Measurements from ENCODE around the gene NOL7. TPM values are rescaled to one million over a fixed set of nuclear protein-coding genes. Genes with fewer than 3 reads are reported as not detected.

Gene NOL7
- 10 to 100 TPM; 49.4 to 64.7 (median 55.7) TPM for total RNA-seq

GRCh38 chr6:13614926-13615791 is at the start of gene NOL7:
TSS of gene NOL7 (plus strand) at chr6:13615335. CDS start at chr6:13615359, 24 bp downstream.
- intact Hi-C loops (cut with DNase I; ENCODE audit: low total_unique reads): loop anchor here (10.0 kb wide), 1 partner anchor 150 kb away; no protein-coding TSS in a partner anchor
- peaks cover 0 to 4% of the 10 kb centered on the region in 2 donors for H3K4me1 ChIP-seq
- H3K36me3 ChIP-seq: no peaks in the 10 kb centered on the region
- TF ChIP-seq, protein P1, sequence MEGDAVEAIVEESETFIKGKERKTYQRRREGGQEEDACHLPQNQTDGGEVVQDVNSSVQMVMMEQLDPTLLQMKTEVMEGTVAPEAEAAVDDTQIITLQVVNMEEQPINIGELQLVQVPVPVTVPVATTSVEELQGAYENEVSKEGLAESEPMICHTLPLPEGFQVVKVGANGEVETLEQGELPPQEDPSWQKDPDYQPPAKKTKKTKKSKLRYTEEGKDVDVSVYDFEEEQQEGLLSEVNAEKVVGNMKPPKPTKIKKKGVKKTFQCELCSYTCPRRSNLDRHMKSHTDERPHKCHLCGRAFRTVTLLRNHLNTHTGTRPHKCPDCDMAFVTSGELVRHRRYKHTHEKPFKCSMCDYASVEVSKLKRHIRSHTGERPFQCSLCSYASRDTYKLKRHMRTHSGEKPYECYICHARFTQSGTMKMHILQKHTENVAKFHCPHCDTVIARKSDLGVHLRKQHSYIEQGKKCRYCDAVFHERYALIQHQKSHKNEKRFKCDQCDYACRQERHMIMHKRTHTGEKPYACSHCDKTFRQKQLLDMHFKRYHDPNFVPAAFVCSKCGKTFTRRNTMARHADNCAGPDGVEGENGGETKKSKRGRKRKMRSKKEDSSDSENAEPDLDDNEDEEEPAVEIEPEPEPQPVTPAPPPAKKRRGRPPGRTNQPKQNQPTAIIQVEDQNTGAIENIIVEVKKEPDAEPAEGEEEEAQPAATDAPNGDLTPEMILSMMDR (IDR thresholded peaks at IDR 0.05): peak; percentile 86 to 98 (median 96)
- peak; percentile 67 to 85 for TF ChIP-seq POLR2A (IDR thresholded peaks at IDR 0.05)
- H3K4me3 ChIP-seq: peak within 1 kb of the TSS; percentile 60 to 85
- H3K27me3 ChIP-seq: no peaks in the 10 kb centered on the region
- peak within 1 kb of the TSS; percentile 81 to 90 for H3K27ac ChIP-seq
- peak; percentile 97 to 98 for DNase-seq
- no peaks in the 10 kb centered on the region for H3K9me3 ChIP-seq

DNA sequence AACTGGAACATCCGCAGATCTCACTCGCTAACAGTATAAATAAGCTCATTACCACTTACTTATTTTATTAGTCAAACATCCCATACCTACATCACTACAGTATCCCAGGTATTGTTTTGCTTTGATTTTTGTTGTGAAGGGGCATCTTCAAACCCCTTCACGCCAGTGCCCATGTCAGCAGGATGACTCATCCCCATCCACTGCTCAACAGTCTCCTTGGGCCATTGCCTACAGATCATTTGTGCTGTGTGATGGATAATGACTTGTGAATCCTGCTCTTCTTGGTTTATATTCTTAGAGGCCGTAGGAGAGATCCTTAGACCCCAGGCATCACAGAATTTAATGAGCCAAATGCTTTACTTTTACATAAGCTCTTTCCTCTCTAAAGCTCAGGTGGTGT is 49.2 kb upstream of the NOL7 start:
- DNase-seq: no peak
- Histone ChIP-seq H3K9me3 (no peaks in the 10 kb centered on the region), H3K4me1 (no peaks in the 10 kb centered on the region), H3K36me3 (no peaks in the 10 kb centered on the region), H3K4me3 (no peak overlapping the region), H3K27me3 (no peaks in the 10 kb centered on the region), H3K27ac (no peak overlapping the region)
- no peak for TF ChIP-seq POLR2A (IDR thresholded peaks at IDR 0.05)
- TF ChIP-seq, protein P1 (IDR thresholded peaks at IDR 0.05): no peak
- intact Hi-C loops (cut with DNase I; ENCODE audit: low total_unique reads): no loop called here

- TF ChIP-seq, protein P1 (IDR thresholded peaks at IDR 0.05): no peak
- no peak for TF ChIP-seq POLR2A (IDR thresholded peaks at IDR 0.05)
- Histone ChIP-seq H3K36me3 (no peaks in the 10 kb centered on the region), H3K4me3 (no peak overlapping the region), H3K4me1 (no peaks in the 10 kb centered on the region), H3K27me3 (no peaks in the 10 kb centered on the region), H3K9me3 (no peaks in the 10 kb centered on the region), H3K27ac (no peak overlapping the region)
- intact Hi-C loops (cut with DNase I; ENCODE audit: low total_unique reads): no loop called here
- no peak for DNase-seq
These were observed 48.6 kb upstream of the NOL7 start for GRCh38 chr6:13566500-13566899.

GRCh38 chr6:13568970-13569369 is 46.2 kb upstream of the NOL7 start:
- intact Hi-C loops (cut with DNase I; ENCODE audit: low total_unique reads): no loop called here
- H3K27ac ChIP-seq: no peak overlapping the region
- H3K4me1 ChIP-seq: no peaks in the 10 kb centered on the region
- no peaks in the 10 kb centered on the region for H3K36me3 ChIP-seq
- no peaks in the 10 kb centered on the region for H3K27me3 ChIP-seq
- H3K9me3 ChIP-seq: no peaks in the 10 kb centered on the region
- TF ChIP-seq, protein P1 (IDR thresholded peaks at IDR 0.05): no peak
- TF ChIP-seq POLR2A (IDR thresholded peaks at IDR 0.05): no peak
- H3K4me3 ChIP-seq: no peak overlapping the region
- no peak for DNase-seq

DNA sequence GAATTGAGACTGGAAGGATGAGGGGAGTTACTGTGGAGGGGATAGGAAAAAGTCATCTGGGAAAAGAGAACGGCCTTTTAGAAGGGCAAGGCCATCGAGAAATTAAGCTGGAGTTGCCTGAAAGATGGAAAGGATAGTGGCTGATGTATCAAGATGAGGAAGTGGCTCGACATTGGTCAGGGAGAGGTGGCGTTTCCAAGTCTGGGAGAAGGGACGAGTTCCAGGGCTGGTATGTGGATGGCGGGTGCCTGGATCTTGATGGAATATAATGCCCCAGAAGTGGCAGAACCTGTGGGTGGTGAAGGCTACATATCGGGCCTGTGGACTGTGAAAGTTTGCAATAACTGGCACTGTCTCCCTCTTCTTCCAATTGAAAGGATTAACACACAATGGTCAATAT is 42.9 kb upstream of the NOL7 start:
- no peak for TF ChIP-seq POLR2A (IDR thresholded peaks at IDR 0.05)
- TF ChIP-seq, protein P1 (IDR thresholded peaks at IDR 0.05): no peak
- intact Hi-C loops (cut with DNase I; ENCODE audit: low total_unique reads): no loop called here
- Histone ChIP-seq H3K27me3 (no peaks in the 10 kb centered on the region), H3K9me3 (no peaks in the 10 kb centered on the region), H3K4me3 (no peak overlapping the region), H3K4me1 (no peaks in the 10 kb centered on the region), H3K27ac (no peak overlapping the region), H3K36me3 (no peaks in the 10 kb centered on the region)
- DNase-seq: no peak

Data from uterus (tissue), 4 donors.